ENCODE measurements around the gene EIF4A3.

EIF4A3 gene

DNA sequence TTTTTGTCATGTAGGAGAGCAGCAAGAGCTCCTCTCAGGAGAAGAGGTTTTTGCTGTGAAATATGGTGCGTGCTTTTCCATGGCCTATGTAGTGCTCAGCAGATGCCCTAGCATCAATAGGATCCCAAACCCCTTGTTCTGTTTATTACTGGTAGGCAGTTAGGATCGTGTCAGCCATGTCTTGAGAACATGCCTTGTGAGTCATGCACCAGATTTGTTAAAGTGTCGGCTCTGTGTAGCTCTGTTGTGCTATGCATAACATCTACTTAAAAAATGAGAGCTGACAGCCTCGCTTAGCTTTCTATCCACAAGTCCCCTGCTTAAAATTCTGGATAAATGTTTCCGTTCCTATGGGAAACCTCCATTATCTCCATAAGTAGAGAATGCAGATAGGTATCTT lies 4.4 kb upstream of the EIF4A3 start:
- TF ChIP-seq BHLHE40 (IDR thresholded peaks at IDR 0.05; ENCODE audit: borderline replicate concordance) (no peak), SUZ12 (IDR thresholded peaks at IDR 0.05) (no peak), HDGF (IDR thresholded peaks at IDR 0.05; ENCODE audit: borderline replicate concordance) (no peak), ELF4 (IDR thresholded peaks at IDR 0.05) (no peak), NFRKB (IDR thresholded peaks at IDR 0.05) (no peak), SP1 (IDR thresholded peaks at IDR 0.05) (no peak), LEF1 (IDR thresholded peaks at IDR 0.05; ENCODE audit: borderline replicate concordance) (no peak), FOXM1 (IDR thresholded peaks at IDR 0.05; ENCODE audit: borderline replicate concordance) (no peak), ARNT (IDR thresholded peaks at IDR 0.05) (no peak), FOXA1 (IDR thresholded peaks at IDR 0.05) (no peak), ZNF384 (IDR thresholded peaks at IDR 0.05) (no peak), L3MBTL2 (conservative IDR thresholded peaks at IDR 0.05) (no peak)
- DNase-seq (ENCODE audit: extremely low spot score), result no peak
- ChIA-PET POLR2A (interaction anchor here (1.1 to 4.6 kb wide), 2 partner anchors 50 to 158 kb away, joined by 3 to 16 read pairs; partner anchors contain the start of gene GAA), CTCF (no interaction called here)

DNA sequence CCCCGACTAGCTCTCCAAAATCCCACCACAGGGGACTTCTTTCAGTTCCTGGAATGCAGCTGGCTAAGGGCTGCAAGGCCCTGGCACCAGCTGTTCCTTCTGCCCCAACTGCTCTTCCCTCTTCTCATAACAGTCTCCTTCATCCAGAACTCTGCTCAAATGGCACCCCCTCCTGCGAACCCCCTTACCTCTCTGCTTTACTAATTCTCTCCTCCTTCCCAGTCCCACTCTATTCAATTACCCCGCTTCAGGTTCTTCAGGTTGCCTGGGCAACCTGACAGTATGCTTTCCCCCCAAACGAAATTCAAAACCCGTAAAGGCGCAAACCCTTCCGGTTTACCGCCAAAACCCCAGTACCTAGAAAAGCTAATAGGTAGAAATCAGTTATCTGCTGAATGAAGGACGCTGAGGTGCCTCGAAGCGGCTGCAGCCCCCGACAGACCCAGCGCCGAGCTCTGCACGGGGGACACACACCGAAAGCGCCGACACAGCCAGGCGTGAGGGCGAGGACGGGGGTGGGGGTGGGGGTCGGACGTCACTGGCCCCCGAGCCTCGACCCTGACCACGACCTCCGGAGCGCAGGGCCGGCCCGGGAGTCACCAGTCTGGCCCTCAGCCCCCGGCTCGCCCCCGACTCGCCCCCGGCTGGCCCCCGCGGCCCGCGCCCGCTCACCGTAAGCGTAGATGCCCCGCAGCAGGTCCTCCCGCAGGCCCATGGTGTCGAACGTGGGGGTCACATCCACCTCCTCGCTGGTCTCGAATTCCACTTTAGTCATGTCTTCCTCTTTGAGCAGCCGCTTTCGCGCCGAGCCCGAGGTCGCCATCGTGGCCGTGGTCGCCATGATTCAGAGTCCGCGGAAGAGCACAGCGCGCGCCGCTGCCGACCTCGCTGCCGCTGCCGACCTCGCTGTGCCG lies 550 bp downstream of the EIF4A3 start:
- CTCF ChIA-PET, result interaction anchor here (0.6 to 1.0 kb wide), 2 partner anchors 22 to 146 kb away, joined by 3 to 5 read pairs; no protein-coding TSS in a partner anchor
- POLR2A ChIA-PET, result interaction anchor here (0.8 to 1.6 kb wide), 11 partner anchors 8 to 153 kb away, joined by 3 to 14 read pairs (median 4); partner anchors contain the start of gene GAA
- TF ChIP-seq L3MBTL2 (conservative IDR thresholded peaks at IDR 0.05) (no peak; the same call in 1 of the 2 replicates), FOXK2 (IDR thresholded peaks at IDR 0.05) (no peak), ELF4 (IDR thresholded peaks at IDR 0.05) (no peak)
- no peak for DNase-seq (ENCODE audit: extremely low spot score)

GRCh38 chr17:80145076-80146075 lies 1.6 kb downstream of the EIF4A3 start:
- CTCF ChIA-PET, result interaction anchor here (0.6 to 1.0 kb wide), 3 partner anchors 21 to 953 kb away, joined by 3 to 5 read pairs (median 3); no protein-coding TSS in a partner anchor
- POLR2A ChIA-PET, result interaction anchor here (0.8 to 1.6 kb wide), 12 partner anchors 9 to 152 kb away, joined by 3 to 14 read pairs (median 4); partner anchors contain the start of gene GAA
- TF ChIP-seq SUZ12 (IDR thresholded peaks at IDR 0.05) (no peak), SP1 (IDR thresholded peaks at IDR 0.05) (no peak), CTBP1 (IDR thresholded peaks at IDR 0.05; ENCODE audit: borderline replicate concordance) (no peak), ELF4 (IDR thresholded peaks at IDR 0.05) (no peak), ZNF384 (IDR thresholded peaks at IDR 0.05) (no peak), FOXM1 (IDR thresholded peaks at IDR 0.05; ENCODE audit: borderline replicate concordance) (no peak), LEF1 (IDR thresholded peaks at IDR 0.05; ENCODE audit: borderline replicate concordance) (no peak)
- TF ChIP-seq, protein P1, sequence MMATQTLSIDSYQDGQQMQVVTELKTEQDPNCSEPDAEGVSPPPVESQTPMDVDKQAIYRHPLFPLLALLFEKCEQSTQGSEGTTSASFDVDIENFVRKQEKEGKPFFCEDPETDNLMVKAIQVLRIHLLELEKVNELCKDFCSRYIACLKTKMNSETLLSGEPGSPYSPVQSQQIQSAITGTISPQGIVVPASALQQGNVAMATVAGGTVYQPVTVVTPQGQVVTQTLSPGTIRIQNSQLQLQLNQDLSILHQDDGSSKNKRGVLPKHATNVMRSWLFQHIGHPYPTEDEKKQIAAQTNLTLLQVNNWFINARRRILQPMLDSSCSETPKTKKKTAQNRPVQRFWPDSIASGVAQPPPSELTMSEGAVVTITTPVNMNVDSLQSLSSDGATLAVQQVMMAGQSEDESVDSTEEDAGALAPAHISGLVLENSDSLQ (IDR thresholded peaks at IDR 0.05), result peak; percentile 74
- no peak for DNase-seq (ENCODE audit: extremely low spot score)

DNA sequence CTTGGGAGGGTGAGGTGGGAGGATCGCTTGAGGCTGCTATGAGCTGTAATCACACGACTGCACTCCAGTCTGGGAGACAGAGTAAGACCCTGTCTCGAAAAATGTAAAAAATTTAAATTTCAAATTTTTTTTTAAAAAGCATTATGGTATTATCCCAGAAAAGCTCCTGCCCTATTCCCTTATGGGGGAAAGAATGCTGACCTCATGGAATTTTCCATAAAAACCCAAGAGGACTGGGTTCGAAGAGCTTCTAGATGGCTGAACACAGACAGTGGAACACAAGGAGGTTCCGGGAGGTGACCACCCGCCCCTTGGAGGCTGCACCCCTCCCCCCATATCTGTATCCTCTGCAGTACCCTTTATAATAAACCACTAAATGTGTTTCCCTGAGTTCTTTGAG lies 4.0 kb downstream of the EIF4A3 start:
- TF ChIP-seq TARDBP (IDR thresholded peaks at IDR 0.05) (no peak), HDGF (IDR thresholded peaks at IDR 0.05; ENCODE audit: borderline replicate concordance) (no peak), ELF4 (IDR thresholded peaks at IDR 0.05) (no peak)
- POLR2A ChIA-PET, result interaction anchor here (0.8 kb wide), 1 partner anchor 54 kb away, joined by 3 read pairs; no protein-coding TSS in a partner anchor
- DNase-seq (ENCODE audit: extremely low spot score), result no peak
- CTCF ChIA-PET, result interaction anchor here (1.0 kb wide), 1 partner anchor 42 kb away, joined by 3 read pairs; the partner anchor contains the start of gene GAA

GRCh38 chr17:80141463-80142165 lies 5.3 kb downstream of the EIF4A3 start:
- CTCF ChIA-PET, result no interaction called here
- no peak for TF ChIP-seq L3MBTL2 (conservative IDR thresholded peaks at IDR 0.05)
- no peak for TF ChIP-seq LEF1 (IDR thresholded peaks at IDR 0.05; ENCODE audit: borderline replicate concordance)
- TF ChIP-seq ELF4 (IDR thresholded peaks at IDR 0.05), result no peak
- TF ChIP-seq, protein P1 (IDR thresholded peaks at IDR 0.05), result no peak
- TF ChIP-seq SP1 (IDR thresholded peaks at IDR 0.05), result no peak
- no peak for TF ChIP-seq BHLHE40 (IDR thresholded peaks at IDR 0.05; ENCODE audit: borderline replicate concordance)
- TF ChIP-seq FOXA1 (IDR thresholded peaks at IDR 0.05), result no peak
- no peak for TF ChIP-seq NFRKB (IDR thresholded peaks at IDR 0.05)
- TF ChIP-seq SUZ12 (IDR thresholded peaks at IDR 0.05), result no peak
- TF ChIP-seq FOXM1 (IDR thresholded peaks at IDR 0.05; ENCODE audit: borderline replicate concordance), result no peak
- no peak for TF ChIP-seq ZNF384 (IDR thresholded peaks at IDR 0.05)
- no peak for TF ChIP-seq CTBP1 (IDR thresholded peaks at IDR 0.05; ENCODE audit: borderline replicate concordance)
- no peak for TF ChIP-seq TARDBP (IDR thresholded peaks at IDR 0.05)
- no peak for TF ChIP-seq FOXK2 (IDR thresholded peaks at IDR 0.05)
- TF ChIP-seq HDGF (IDR thresholded peaks at IDR 0.05; ENCODE audit: borderline replicate concordance), result no peak
- TF ChIP-seq ARNT (IDR thresholded peaks at IDR 0.05), result no peak
- POLR2A ChIA-PET, result interaction anchor here (2.3 kb wide), 1 partner anchor 40 kb away, joined by 7 read pairs; the partner anchor contains the start of gene GAA
- DNase-seq (ENCODE audit: extremely low spot score), result no peak
